ENCODE results near the gene DNAH7.

DNA sequence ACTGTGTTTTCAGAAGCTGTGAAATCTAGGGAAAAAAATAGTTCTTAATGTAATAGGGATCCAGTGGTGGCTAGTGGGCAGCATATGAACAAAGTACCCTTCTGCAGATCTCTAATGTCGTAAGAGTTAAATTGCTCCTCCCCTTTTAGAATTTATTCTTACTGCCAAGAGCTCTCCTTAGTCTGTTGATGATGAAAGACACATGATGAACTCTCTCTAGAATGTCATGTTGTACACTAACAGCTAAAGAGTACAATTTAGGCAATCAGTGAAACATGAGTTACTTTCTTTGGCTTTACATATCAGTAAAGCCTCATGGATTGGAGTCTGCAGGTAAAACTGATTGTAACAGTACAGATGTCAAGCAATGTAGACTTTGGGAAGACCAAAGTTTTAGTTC is 327.4 kb downstream of the DNAH7 start:
- TF ChIP-seq, protein P1, sequence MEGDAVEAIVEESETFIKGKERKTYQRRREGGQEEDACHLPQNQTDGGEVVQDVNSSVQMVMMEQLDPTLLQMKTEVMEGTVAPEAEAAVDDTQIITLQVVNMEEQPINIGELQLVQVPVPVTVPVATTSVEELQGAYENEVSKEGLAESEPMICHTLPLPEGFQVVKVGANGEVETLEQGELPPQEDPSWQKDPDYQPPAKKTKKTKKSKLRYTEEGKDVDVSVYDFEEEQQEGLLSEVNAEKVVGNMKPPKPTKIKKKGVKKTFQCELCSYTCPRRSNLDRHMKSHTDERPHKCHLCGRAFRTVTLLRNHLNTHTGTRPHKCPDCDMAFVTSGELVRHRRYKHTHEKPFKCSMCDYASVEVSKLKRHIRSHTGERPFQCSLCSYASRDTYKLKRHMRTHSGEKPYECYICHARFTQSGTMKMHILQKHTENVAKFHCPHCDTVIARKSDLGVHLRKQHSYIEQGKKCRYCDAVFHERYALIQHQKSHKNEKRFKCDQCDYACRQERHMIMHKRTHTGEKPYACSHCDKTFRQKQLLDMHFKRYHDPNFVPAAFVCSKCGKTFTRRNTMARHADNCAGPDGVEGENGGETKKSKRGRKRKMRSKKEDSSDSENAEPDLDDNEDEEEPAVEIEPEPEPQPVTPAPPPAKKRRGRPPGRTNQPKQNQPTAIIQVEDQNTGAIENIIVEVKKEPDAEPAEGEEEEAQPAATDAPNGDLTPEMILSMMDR (IDR thresholded peaks at IDR 0.05) = no peak
- TF ChIP-seq POLR2A (IDR thresholded peaks at IDR 0.05) = no peak
